GM12872 (cell line): Measurements from ENCODE around the gene MYLK4.

Source experiments
- CTCF ChIP-seq: IDR thresholded peaks from 3 replicates; pipeline ENCODE4 v1.5.1; 2011; ENCODE audit warnings: low read depth, mild to moderate bottlenecking, low read length, moderate library complexity; ENCODE audit not compliant: insufficient read depth

Gene MYLK4

DNA sequence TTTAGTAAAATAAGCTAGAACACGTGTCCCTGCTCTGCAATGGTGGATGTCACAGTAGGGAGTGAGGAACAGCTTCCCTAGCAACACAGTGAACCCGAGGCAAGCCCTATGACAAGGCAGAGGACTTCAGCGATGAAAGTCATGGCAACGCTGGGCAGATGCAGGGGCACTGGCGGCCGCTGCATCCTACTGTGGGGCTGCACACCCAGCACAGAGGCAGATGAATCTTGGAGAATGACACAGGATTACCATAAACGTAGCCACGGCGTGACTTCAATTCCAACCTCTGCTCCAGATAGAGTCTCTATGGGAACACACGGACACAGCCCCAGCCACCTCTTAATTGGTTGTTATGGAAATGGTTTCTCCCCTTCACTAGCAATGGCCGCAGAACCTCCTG is 64.2 kb downstream of the MYLK4 start:
- TF ChIP-seq CTCF: no peak

- no peak for TF ChIP-seq CTCF
Measured at GRCh38 chr6:2684766-2685754, 65.7 kb downstream of the MYLK4 start.

- TF ChIP-seq CTCF: no peak
Measured at GRCh38 chr6:2684103-2684749, 66.5 kb downstream of the MYLK4 start.

- TF ChIP-seq CTCF: no peak
Measured at GRCh38 chr6:2680264-2680922, 70.3 kb downstream of the MYLK4 start.

DNA sequence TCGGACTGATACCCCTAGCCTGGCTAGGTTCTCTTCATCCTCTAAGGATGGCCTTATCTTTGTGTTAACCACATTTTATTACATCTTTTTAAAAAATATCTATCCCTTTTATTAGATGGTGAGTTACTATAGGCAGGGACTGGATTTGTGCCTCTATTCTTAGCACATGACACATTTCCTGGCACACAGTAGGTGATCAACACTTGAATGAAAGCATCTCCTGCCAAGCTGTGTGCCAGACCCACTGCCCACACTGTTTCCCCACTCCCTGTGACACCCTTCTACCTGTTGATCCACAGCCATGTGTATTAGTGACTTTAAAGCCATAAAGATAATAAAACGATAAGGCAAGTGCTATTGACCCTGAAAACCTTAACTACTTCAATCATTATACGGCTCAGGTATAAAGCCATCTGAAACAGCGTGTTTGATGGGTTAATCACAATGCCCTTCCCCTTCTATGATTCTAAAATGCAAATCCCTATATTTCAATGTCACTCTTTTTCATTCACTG is 73.6 kb downstream of the MYLK4 start:
- no peak for TF ChIP-seq CTCF

DNA sequence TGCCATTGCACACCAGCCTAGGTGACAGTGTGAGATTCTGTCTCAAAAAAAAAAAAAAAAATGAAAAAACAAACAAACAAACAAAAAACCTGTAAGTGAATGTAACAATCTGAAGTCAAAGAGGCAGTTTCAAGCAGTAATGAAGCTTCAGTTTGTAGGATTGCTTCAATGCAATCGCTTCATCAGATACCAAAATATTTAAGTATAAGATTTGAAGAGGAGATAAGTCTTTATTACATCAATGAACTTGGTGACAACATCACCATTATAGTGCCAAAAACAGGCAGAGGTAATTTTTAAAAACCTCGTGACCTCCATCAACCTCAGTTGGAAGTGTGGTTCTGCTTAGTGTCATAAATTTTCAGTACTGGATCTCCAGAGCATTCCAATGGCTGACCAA is 74.7 kb downstream of the MYLK4 start:
- no peak for TF ChIP-seq CTCF

GRCh38 chr6:2674857-2675256 is 75.9 kb downstream of the MYLK4 start:
- no peak for TF ChIP-seq CTCF
